Loucy (cell line): ENCODE measurements around the gene HOXC11.

ENCODE experiments used
- CTCF ChIP-seq: fragments of 200-600 bp; sonication (generic); conservative IDR thresholded peaks from 2 replicates; pipeline ENCODE4 v1.5.1; 2014; ENCODE audit warnings: mild to moderate bottlenecking, antibody characterized with exemption, low read length
- EZH2phosphoT487 ChIP-seq: fragments of 200-600 bp; IDR thresholded peaks from 2 replicates; pipeline ENCODE4 v1.6.1; 2018; ENCODE audit warnings: antibody characterized with exemption, mild to moderate bottlenecking, moderate library complexity, borderline replicate concordance

- no peak for TF ChIP-seq CTCF
- no peak for TF ChIP-seq EZH2phosphoT487
These were observed 46.3 kb downstream of the HOXC11 start for GRCh38 chr12:54019091-54019811.
